ENCODE data around the gene ARMC2. TPM values are rescaled to one million over a fixed set of nuclear protein-coding genes. Genes with fewer than 3 reads are reported as not detected.

Gene ARMC2
- polyA plus RNA-seq, 2 of the 4 experiments (the other 2 are of a cell fraction) = 2.1 to 4.9 TPM

DNA sequence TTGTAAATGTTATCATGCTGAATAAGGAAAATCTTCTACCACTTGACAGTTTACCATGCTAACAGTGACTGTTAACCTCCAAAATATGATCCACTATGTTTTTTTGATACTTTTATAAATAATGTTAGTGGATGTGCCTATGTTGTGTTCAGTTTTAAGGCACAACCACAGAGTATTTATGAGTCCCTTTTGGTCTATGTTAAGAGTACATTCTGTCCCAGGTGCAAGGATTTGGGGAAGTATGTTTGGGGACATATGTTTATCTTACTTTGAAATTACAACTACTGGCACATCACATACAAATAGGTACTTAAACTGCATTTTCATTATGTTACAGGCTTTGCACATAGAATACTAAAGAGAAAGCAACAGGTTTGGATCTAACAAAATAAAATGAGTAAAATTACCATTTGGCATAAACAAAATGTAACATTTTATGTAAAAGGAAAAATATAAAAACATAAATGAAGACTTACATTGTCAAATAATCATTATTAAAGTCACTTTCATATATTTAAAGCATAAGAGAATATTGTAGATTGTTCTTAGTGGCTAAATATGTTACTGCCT is 175.2 kb downstream of the ARMC2 start:
- ATAC-seq (no peak), FAIRE-seq (no peak), DNase-seq (ENCODE audit: low read depth in 1 of 2, low spot score in 1 of 2) (no peak)
- H3K4me1 ChIP-seq = no peaks in the 10 kb centered on the region
- ChIA-PET POLR2A (no interaction called here), CTCF (no interaction called here)
- no peaks in the 10 kb centered on the region for H3K9me3 ChIP-seq
- no peak for TF ChIP-seq JUN (IDR thresholded peaks at IDR 0.05)
- no peak for TF ChIP-seq NR3C1 (IDR thresholded peaks at IDR 0.05)
- no peak for TF ChIP-seq HEYL (CRISPR knock-in tag; IDR thresholded peaks at IDR 0.05)
- TF ChIP-seq TFCP2L1 (CRISPR knock-in tag; IDR thresholded peaks at IDR 0.05) = no peak
- no peak for TF ChIP-seq PBX3 (IDR thresholded peaks at IDR 0.05)
- no peak for TF ChIP-seq CHD2 (IDR thresholded peaks at IDR 0.05; ENCODE audit: low read length, partially characterized antibody)
- no peak for TF ChIP-seq HDAC2 (IDR thresholded peaks at IDR 0.05)
- no peak for TF ChIP-seq PHF8 (IDR thresholded peaks at IDR 0.05; ENCODE audit: borderline replicate concordance, low read depth)
- TF ChIP-seq TP53 (CRISPR knock-in tag; IDR thresholded peaks at IDR 0.05) = no peak
- H3K4me3 ChIP-seq = no peak overlapping the region
- no peak overlapping the region for H3K27ac ChIP-seq
- no peak overlapping the region for H3K4me2 ChIP-seq

Small RNA genes lying within 50 kb of the gene (small RNA-seq; reads per million reads assigned to genes)
- gene AL445189.2 = 0 to 4.3 (median 0.02) reads per million in 6 experiments
- 0 reads per million in 6 experiments for gene Z95118.1

Other genes with a start within 250 kb of the ARMC2 start
- gene SESN1, start 246.4 kb downstream of the ARMC2 start, polyA plus RNA-seq (2011; rRNA removed) = 12.2 and 13.9 TPM in 2 replicates
- 7.8 to 8.7 TPM (median 7.9 TPM) in 3 replicates for gene SESN1, start 246.4 kb downstream of the ARMC2 start, polyA plus RNA-seq (2017; fragmentation: RNase III; extraction: RNeasy Plus Mini Kit Qiagen cat#74134 plus additional on column Dnase treatment)
- gene CEP57L1, start 247.1 kb downstream of the ARMC2 start, polyA plus RNA-seq (2011; rRNA removed) = 16.4 and 20.5 TPM in 2 replicates
- 8.0 to 8.9 TPM (median 8.9 TPM) in 3 replicates for gene CEP57L1, start 247.1 kb downstream of the ARMC2 start, polyA plus RNA-seq (2017; fragmentation: RNase III; extraction: RNeasy Plus Mini Kit Qiagen cat#74134 plus additional on column Dnase treatment)